Caco-2 (cell line): Measurements from ENCODE around the gene HEATR3. TPM values are rescaled to one million over a fixed set of nuclear protein-coding genes. Genes with fewer than 3 reads are reported as not detected.

Source experiments
- BruUV-seq: library from RNA; stranded (reverse); fragments of 400-500 nt; replicated peaks from 2 replicates; lab custom pipeline; 2021; lab: Mats Ljungman, UMichigan
- CTCF ChIA-PET: fragments of 300-600 bp; sonication (Branson Sonifier 250); formaldehyde crosslinking; loops from one replicate; lab custom pipeline; 2022; ENCODE audit warnings: antibody characterized with exemption; lab: Charles Lee
- POLR2A ChIA-PET: fragments of 300-600 bp; sonication (Branson Sonifier 250); formaldehyde crosslinking; loops from one replicate; lab custom pipeline; 2022; ENCODE audit warnings: antibody characterized with exemption; lab: Charles Lee
- DNase-seq, 2 experiments: peaks; one replicate each; pipeline versions ENCODE4 v3.0.0 to v3.0.0-alpha.2; 2020 to 2022
- H3K27me3 ChIP-seq: replicated peaks from 2 replicates; pipeline ENCODE4 v1.6.0; 2011; ENCODE audit warnings: low read length; ENCODE audit not compliant: control insufficient read depth, insufficient read depth
- H3K36me3 ChIP-seq: 2 replicates; pipeline ENCODE4 v1.5.1; 2011; ENCODE audit warnings: low read length; ENCODE audit not compliant: control insufficient read depth, insufficient read depth
- H3K4me1 ChIP-seq: fragments of 250-450 bp; sonication (Bioruptor Pico); 2 replicates; pipeline ENCODE4 v1.5.1; 2020; ENCODE audit warnings: mild to moderate bottlenecking
- H3K4me3 ChIP-seq: 2 replicates; pipeline ENCODE4 v1.5.1; 2011; ENCODE audit warnings: low read depth, mild to moderate bottlenecking, control low read depth, low read length
- H3K9me3 ChIP-seq: fragments of 250-450 bp; sonication (Bioruptor Pico); 2 replicates; pipeline ENCODE4 v1.5.1; 2020; ENCODE audit warnings: mild to moderate bottlenecking, moderate library complexity
- H3K27ac Mint-ChIP-seq: one replicate; pipeline ENCODE4 v1.8.0; 2022; ENCODE audit warnings: mixed read lengths; ENCODE audit not compliant: unreplicated experiment
- H3K27me3 Mint-ChIP-seq: one replicate; pipeline ENCODE4 v1.8.0; 2022; ENCODE audit warnings: mixed read lengths; ENCODE audit not compliant: insufficient read depth, unreplicated experiment
- H3K36me3 Mint-ChIP-seq: one replicate; pipeline ENCODE4 v1.8.0; 2022; ENCODE audit warnings: mild to moderate bottlenecking, mixed read lengths; ENCODE audit not compliant: insufficient read depth, unreplicated experiment
- H3K4me1 Mint-ChIP-seq: one replicate; pipeline ENCODE4 v1.8.0; 2022; ENCODE audit warnings: low read depth, mixed read lengths; ENCODE audit not compliant: unreplicated experiment
- H3K4me3 Mint-ChIP-seq: one replicate; pipeline ENCODE4 v1.8.0; 2022; ENCODE audit warnings: mild to moderate bottlenecking, moderate library complexity, mixed read lengths; ENCODE audit not compliant: unreplicated experiment
- H3K9me3 Mint-ChIP-seq: one replicate; pipeline ENCODE4 v1.8.0; 2022; ENCODE audit warnings: mixed read lengths; ENCODE audit not compliant: unreplicated experiment
- CTCF ChIP-seq, 2 experiments: fragments of 200-600 bp in 1 of 2; IDR thresholded peaks; 1 replicate in 1 of 2; 2 replicates in 1 of 2; pipeline versions ENCODE4 v1.5.1 to v1.8.0; 2011 to 2022; ENCODE audit warnings: antibody characterized with exemption in 1 of 2, control low read depth in 1 of 2, inconsistent platforms in 1 of 2, low read depth in 1 of 2, low read length in 1 of 2, mild to moderate bottlenecking in 1 of 2, moderate library complexity in 1 of 2; ENCODE audit not compliant: insufficient read depth in 1 of 2, severe bottlenecking in 1 of 2, unreplicated experiment in 1 of 2
- intact Hi-C: fragments of 100-400 bp; cut with micrococcal nuclease; formaldehyde crosslinking; loops from one replicate; pipeline ENCODE4 v1.10.0; 2022; ENCODE audit not compliant: unreplicated experiment
- total RNA-seq: library from RNA; stranded (reverse); gene quantifications from 2 replicates; pipeline ENCODE4 v1.2.3, GENCODE V29; 2022

The HEATR3 gene
- total RNA-seq, 1 experiment from 2014 or later = 41.6 TPM

- ChIA-PET CTCF (no interaction called here), POLR2A (no interaction called here)
- Mint-ChIP-seq H3K4me3 (no peak overlapping the region), H3K9me3 (no peaks in the 10 kb centered on the region), H3K27me3 (no peaks in the 10 kb centered on the region), H3K27ac (no peak overlapping the region), H3K4me1 (peaks cover 11% of the 10 kb centered on the region), H3K36me3 (no peaks in the 10 kb centered on the region)
- Histone ChIP-seq H3K36me3 (no peaks in the 10 kb centered on the region), H3K27me3 (no peaks in the 10 kb centered on the region), H3K4me1 (no peaks in the 10 kb centered on the region), H3K4me3 (no peak overlapping the region), H3K9me3 (no peaks in the 10 kb centered on the region)
- DNase-seq = no peak
- no peak for TF ChIP-seq CTCF (IDR thresholded peaks at IDR 0.05; ENCODE audit: insufficient read depth in 1 of 2, low read depth in 1 of 2, low read length in 1 of 2, severe bottlenecking in 1 of 2, unreplicated experiment in 1 of 2)
- intact Hi-C loops = no loop called here
- BruUV-seq = no TSS peak
Measured at GRCh38 chr16:50046853-50047252, 18.9 kb upstream of the HEATR3 start.

- Histone ChIP-seq H3K4me3 (no peak overlapping the region), H3K4me1 (no peaks in the 10 kb centered on the region), H3K9me3 (no peaks in the 10 kb centered on the region), H3K27me3 (no peaks in the 10 kb centered on the region), H3K36me3 (no peaks in the 10 kb centered on the region)
- peaks cover 9% of the 10 kb centered on the region for H3K4me1 Mint-ChIP-seq
- intact Hi-C loops = no loop called here
- no peak overlapping the region for H3K27ac Mint-ChIP-seq
- H3K27me3 Mint-ChIP-seq = no peaks in the 10 kb centered on the region
- TF ChIP-seq CTCF (IDR thresholded peaks at IDR 0.05; ENCODE audit: insufficient read depth in 1 of 2, low read depth in 1 of 2, low read length in 1 of 2, severe bottlenecking in 1 of 2, unreplicated experiment in 1 of 2) = no peak
- H3K4me3 Mint-ChIP-seq = no peak overlapping the region
- POLR2A ChIA-PET = no interaction called here
- CTCF ChIA-PET = no interaction called here
- H3K9me3 Mint-ChIP-seq = no peaks in the 10 kb centered on the region
- no peak for DNase-seq
- no TSS peak for BruUV-seq
- no peaks in the 10 kb centered on the region for H3K36me3 Mint-ChIP-seq
Measured at GRCh38 chr16:50047864-50048263, 17.9 kb upstream of the HEATR3 start.

GRCh38 chr16:50050802-50051201 is 15.0 kb upstream of the HEATR3 start:
- POLR2A ChIA-PET = no interaction called here
- no peaks in the 10 kb centered on the region for H3K4me1 Mint-ChIP-seq

More at GRCh38 chr16:50050802-50051201, 15.0 kb upstream of the HEATR3 start:
- H3K4me1 ChIP-seq = no peaks in the 10 kb centered on the region
- Mint-ChIP-seq H3K9me3 (peaks cover 9% of the 10 kb centered on the region), H3K36me3 (no peaks in the 10 kb centered on the region), H3K27ac (no peak overlapping the region), H3K4me3 (no peak overlapping the region), H3K27me3 (no peaks in the 10 kb centered on the region)
- TF ChIP-seq CTCF (IDR thresholded peaks at IDR 0.05; ENCODE audit: insufficient read depth in 1 of 2, low read depth in 1 of 2, low read length in 1 of 2, severe bottlenecking in 1 of 2, unreplicated experiment in 1 of 2) = no peak
- BruUV-seq = no TSS peak
- CTCF ChIA-PET = no interaction called here
- intact Hi-C loops = no loop called here
- H3K36me3 ChIP-seq = no peaks in the 10 kb centered on the region
- peaks cover 1% of the 10 kb centered on the region; the same call in 1 of the 2 replicates for H3K9me3 ChIP-seq
- H3K4me3 ChIP-seq = no peak overlapping the region
- no peaks in the 10 kb centered on the region for H3K27me3 ChIP-seq
- no peak for DNase-seq
